Measurements from ENCODE around the gene LIN28B.

Gene LIN28B

GRCh38 chr6:104983296-104983695, 26.4 kb downstream of the LIN28B start:
- H3K4me3 ChIP-seq (ENCODE audit: low read depth, low read length) = no peak overlapping the region

GRCh38 chr6:104983776-104984175, 26.9 kb downstream of the LIN28B start:
- CTCF ChIA-PET = interaction anchor here (0.7 to 1.7 kb wide), 2 partner anchors 14 to 217 kb away, joined by 3 to 4 read pairs; no protein-coding TSS in a partner anchor
- Histone ChIP-seq H3K9me3 (ENCODE audit: control insufficient read depth, insufficient read depth, low read depth, low read length) (no peaks in the 10 kb centered on the region), H3K27ac (ENCODE audit: extremely low read depth, low read depth, low read length) (no peak overlapping the region), H3K4me3 (ENCODE audit: low read depth, low read length) (no peak overlapping the region), H3K36me3 (ENCODE audit: control insufficient read depth in 2 of 2, insufficient read depth in 1 of 2, low read length in 2 of 2) (peaks cover 0 to 3% of the 10 kb centered on the region in 2 experiments; a peak in 2 of 3 replicates), H3K4me1 (ENCODE audit: control insufficient read depth, insufficient read depth, low read length) (no peaks in the 10 kb centered on the region)
- TF ChIP-seq PRDM10 (tag by site-specific recombination; IDR thresholded peaks at IDR 0.05) (no peak), ZNF48 (tag by site-specific recombination; IDR thresholded peaks at IDR 0.05) (no peak), SETDB1 (IDR thresholded peaks at IDR 0.05; ENCODE audit: insufficient read length, low read length) (no peak), ZNF311 (tag by site-specific recombination; IDR thresholded peaks at IDR 0.05; ENCODE audit: borderline replicate concordance) (no peak), ZNF391 (tag by site-specific recombination; IDR thresholded peaks at IDR 0.05; ENCODE audit: borderline replicate concordance, low read depth) (no peak), ZEB2 (tag by site-specific recombination; IDR thresholded peaks at IDR 0.05) (no peak), ZFP3 (tag by site-specific recombination; IDR thresholded peaks at IDR 0.05; ENCODE audit: low read depth) (no peak), ZNF121 (tag by site-specific recombination; IDR thresholded peaks at IDR 0.05) (no peak), ZNF169 (tag by site-specific recombination; IDR thresholded peaks at IDR 0.05) (no peak), TCF7L2 (IDR thresholded peaks at IDR 0.05; ENCODE audit: borderline replicate concordance, low read depth, low read length) (no peak), ZSCAN16 (tag by site-specific recombination; IDR thresholded peaks at IDR 0.05) (no peak)
- POLR2A ChIA-PET = no interaction called here

More at GRCh38 chr6:104983296-104983695, 26.4 kb downstream of the LIN28B start:
- Histone ChIP-seq H3K36me3 (ENCODE audit: control insufficient read depth in 2 of 2, insufficient read depth in 1 of 2, low read length in 2 of 2) (peaks cover 0 to 3% of the 10 kb centered on the region in 2 experiments; a peak in 2 of 3 replicates), H3K9me3 (ENCODE audit: control insufficient read depth, insufficient read depth, low read depth, low read length) (no peaks in the 10 kb centered on the region), H3K4me1 (ENCODE audit: control insufficient read depth, insufficient read depth, low read length) (no peaks in the 10 kb centered on the region), H3K27ac (ENCODE audit: extremely low read depth, low read depth, low read length) (no peak overlapping the region)
- TF ChIP-seq ZNF157 (tag by site-specific recombination; IDR thresholded peaks at IDR 0.05) = no peak
- no peak for TF ChIP-seq KLF7 (tag by site-specific recombination; IDR thresholded peaks at IDR 0.05; ENCODE audit: borderline replicate concordance)
- no peak for TF ChIP-seq ZBTB7A (tag by site-specific recombination; IDR thresholded peaks at IDR 0.05; ENCODE audit: low read depth)
- no peak for TF ChIP-seq KLF10 (tag by site-specific recombination; IDR thresholded peaks at IDR 0.05)
- no peak for TF ChIP-seq OSR2 (tag by site-specific recombination; IDR thresholded peaks at IDR 0.05)
- TF ChIP-seq ZNF121 (tag by site-specific recombination; IDR thresholded peaks at IDR 0.05) = no peak
- TF ChIP-seq PRDM1 (tag by site-specific recombination; IDR thresholded peaks at IDR 0.05) = no peak
- TF ChIP-seq KLF9 (tag by site-specific recombination; IDR thresholded peaks at IDR 0.05; ENCODE audit: low read depth) = no peak
- TF ChIP-seq ZBTB10 (tag by site-specific recombination; IDR thresholded peaks at IDR 0.05) = no peak
- no peak for TF ChIP-seq ZNF37A (tag by site-specific recombination; IDR thresholded peaks at IDR 0.05)
- no peak for TF ChIP-seq ZNF24 (tag by site-specific recombination; IDR thresholded peaks at IDR 0.05)
- no peak for TF ChIP-seq GLIS1 (tag by site-specific recombination; IDR thresholded peaks at IDR 0.05)
- CTCF ChIA-PET = no interaction called here
- POLR2A ChIA-PET = no interaction called here

All from HEK293 (cell line).